Peyer's patch (tissue), 4 donors: ENCODE results near the gene KCND2. TPM values are rescaled to one million over a fixed set of nuclear protein-coding genes. Genes with fewer than 3 reads are reported as not detected.
"Not testable (repeated sequence)": the region's sequence is repeated elsewhere in the genome, so short reads cannot be mapped to it uniquely, and the experiment has no call there.

Experiments used
- DNase-seq, 3 donors: peaks; one replicate each; pipeline ENCODE4 v3.0.0-alpha.2; 2017 to 2019
- H3K27ac ChIP-seq, 4 donors: fragments of 200-600 bp; sonication (generic); one replicate each; pipeline ENCODE4 v1.5.1; 2016 to 2019
- H3K27me3 ChIP-seq, 2 donors: fragments of 200-600 bp; sonication (generic); one replicate each; pipeline ENCODE4 v1.5.1; 2019
- H3K36me3 ChIP-seq, 3 donors: fragments of 200-600 bp; sonication (generic); one replicate each; pipeline ENCODE4 v1.5.1; 2016 to 2019
- H3K4me1 ChIP-seq, 4 donors: fragments of 200-600 bp; sonication (generic); one replicate each; pipeline ENCODE4 v1.5.1; 2016 to 2019
- H3K4me3 ChIP-seq, 4 donors: fragments of 200-600 bp; sonication (generic); 1 replicate in 3 of 4; 2 replicates in 1 of 4; pipeline ENCODE4 v1.5.1; 2016 to 2019; ENCODE audit warnings: mild to moderate bottlenecking in 1 of 4
- H3K9me3 ChIP-seq, 4 donors: fragments of 200-600 bp; sonication (generic); one replicate each; pipeline ENCODE4 v1.5.1; 2016 to 2019; ENCODE audit warnings: mild to moderate bottlenecking in 1 of 4
- CTCF ChIP-seq, 6 experiments: fragments of 450-650 bp in 4 of 6; fragments of 200-600 bp in 2 of 6; sonication (generic) in 1 of 6; IDR thresholded peaks; one replicate each; pipeline ENCODE4 v1.5.1; 2017 to 2019; ENCODE audit warnings: antibody characterized with exemption in 6 of 6, mild to moderate bottlenecking in 3 of 6, moderate library complexity in 1 of 6
- POLR2A ChIP-seq, 2 donors: fragments of 450-650 bp; IDR thresholded peaks; one replicate each; pipeline ENCODE4 v1.5.1; 2017; ENCODE audit warnings: antibody characterized with exemption in 2 of 2, mild to moderate bottlenecking in 2 of 2, moderate library complexity in 2 of 2
- total RNA-seq, 4 donors: library from RNA; depleted of rRNA; stranded (reverse); fragments of >200 nt; gene quantifications; one replicate each; pipeline ENCODE4 v1.1.0, GENCODE V29; 2016

Gene KCND2
- under 1 TPM in 1 of 4 donors, not detected in 3; 0.54 TPM for total RNA-seq

- Histone ChIP-seq H3K9me3 (no peaks in the 10 kb centered on the region), H3K4me3 (peak within 1 kb of the TSS; percentile 7 to 44 (median 25)), H3K27me3 (no peaks in the 10 kb centered on the region), H3K36me3 (no peaks in the 10 kb centered on the region), H3K27ac (no peak within 1 kb of the TSS), H3K4me1 (peaks cover 0 to 5% (median 0%) of the 10 kb centered on the region in 4 donors)
- no peak for DNase-seq
- no peak for TF ChIP-seq CTCF (IDR thresholded peaks at IDR 0.05)
Observed at GRCh38 chr7:120272701-120273475, at the start of gene KCND2. KCND2 (plus strand) TSS chr7:120273175.

GRCh38 chr7:120226188-120226587 is 46.8 kb upstream of the KCND2 start:
- H3K4me1 ChIP-seq, result no peaks in the 10 kb centered on the region
- no peak overlapping the region for H3K4me3 ChIP-seq
- TF ChIP-seq POLR2A (IDR thresholded peaks at IDR 0.05), result no peak
- TF ChIP-seq CTCF (IDR thresholded peaks at IDR 0.05), result no peak
- no peak overlapping the region for H3K27ac ChIP-seq
- H3K36me3 ChIP-seq, result no peaks in the 10 kb centered on the region
- no peaks in the 10 kb centered on the region for H3K9me3 ChIP-seq
- no peak for DNase-seq
- H3K27me3 ChIP-seq, result no peaks in the 10 kb centered on the region

GRCh38 chr7:120227255-120227654 is 45.7 kb upstream of the KCND2 start:
- H3K36me3 ChIP-seq, result no peaks in the 10 kb centered on the region
- DNase-seq, result no peak
- TF ChIP-seq POLR2A (IDR thresholded peaks at IDR 0.05) (no peak), CTCF (IDR thresholded peaks at IDR 0.05) (no peak)

GRCh38 chr7:120229084-120229483 is 43.9 kb upstream of the KCND2 start:
- no peaks in the 10 kb centered on the region for H3K36me3 ChIP-seq
- H3K4me1 ChIP-seq, result no peaks in the 10 kb centered on the region
- no peak overlapping the region for H3K27ac ChIP-seq
- no peaks in the 10 kb centered on the region for H3K9me3 ChIP-seq
- no peak for TF ChIP-seq POLR2A (IDR thresholded peaks at IDR 0.05)
- no peak for TF ChIP-seq CTCF (IDR thresholded peaks at IDR 0.05)
- no peak overlapping the region for H3K4me3 ChIP-seq
- no peaks in the 10 kb centered on the region for H3K27me3 ChIP-seq
- DNase-seq, result no peak

More at GRCh38 chr7:120227255-120227654, 45.7 kb upstream of the KCND2 start:
- Histone ChIP-seq H3K4me3 (no peak overlapping the region), H3K4me1 (no peaks in the 10 kb centered on the region), H3K9me3 (no peaks in the 10 kb centered on the region), H3K27me3 (no peaks in the 10 kb centered on the region), H3K27ac (no peak overlapping the region)

- no peak overlapping the region for H3K4me3 ChIP-seq
- H3K9me3 ChIP-seq, result no peaks in the 10 kb centered on the region
- DNase-seq, result no peak
- no peaks in the 10 kb centered on the region for H3K36me3 ChIP-seq
- TF ChIP-seq POLR2A (IDR thresholded peaks at IDR 0.05), result no peak
- TF ChIP-seq CTCF (IDR thresholded peaks at IDR 0.05), result no peak
- H3K27me3 ChIP-seq, result no peaks in the 10 kb centered on the region
- H3K4me1 ChIP-seq, result no peaks in the 10 kb centered on the region
- no peak overlapping the region for H3K27ac ChIP-seq
Observed at GRCh38 chr7:120233338-120233737, 39.6 kb upstream of the KCND2 start.

- H3K36me3 ChIP-seq, H3K9me3 ChIP-seq, H3K27ac ChIP-seq, H3K4me3 ChIP-seq, DNase-seq, H3K27me3 ChIP-seq, H3K4me1 ChIP-seq: not testable (repeated sequence)
Observed at GRCh38 chr7:120240350-120240749, 32.6 kb upstream of the KCND2 start.
